ENCODE results near the gene PHEX. TPM values are rescaled to one million over a fixed set of nuclear protein-coding genes. Genes with fewer than 3 reads are reported as not detected.

The PHEX gene
- total RNA-seq, 1 experiment from 2014 or later: 0.04 TPM

DNA sequence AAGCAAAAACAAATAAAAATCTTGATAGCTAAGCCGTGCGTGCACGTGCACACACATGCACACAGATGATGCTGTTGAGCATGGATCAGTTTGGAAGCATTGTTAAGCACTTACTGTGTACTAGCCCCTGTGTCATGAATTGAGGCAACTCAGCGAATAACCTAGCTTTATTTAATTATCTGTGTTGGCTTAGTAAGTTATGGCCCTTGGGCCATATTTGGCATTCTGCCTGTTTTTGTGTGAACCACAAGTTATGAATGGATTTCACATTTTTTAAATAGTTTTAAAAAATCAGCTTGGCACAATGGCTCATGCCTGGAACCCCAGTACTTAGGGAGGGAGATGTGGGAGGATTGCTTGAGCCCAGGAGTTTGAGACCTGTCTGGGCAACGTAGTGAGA, 126.9 kb downstream of the PHEX start (continued):
- TF ChIP-seq, protein P1, sequence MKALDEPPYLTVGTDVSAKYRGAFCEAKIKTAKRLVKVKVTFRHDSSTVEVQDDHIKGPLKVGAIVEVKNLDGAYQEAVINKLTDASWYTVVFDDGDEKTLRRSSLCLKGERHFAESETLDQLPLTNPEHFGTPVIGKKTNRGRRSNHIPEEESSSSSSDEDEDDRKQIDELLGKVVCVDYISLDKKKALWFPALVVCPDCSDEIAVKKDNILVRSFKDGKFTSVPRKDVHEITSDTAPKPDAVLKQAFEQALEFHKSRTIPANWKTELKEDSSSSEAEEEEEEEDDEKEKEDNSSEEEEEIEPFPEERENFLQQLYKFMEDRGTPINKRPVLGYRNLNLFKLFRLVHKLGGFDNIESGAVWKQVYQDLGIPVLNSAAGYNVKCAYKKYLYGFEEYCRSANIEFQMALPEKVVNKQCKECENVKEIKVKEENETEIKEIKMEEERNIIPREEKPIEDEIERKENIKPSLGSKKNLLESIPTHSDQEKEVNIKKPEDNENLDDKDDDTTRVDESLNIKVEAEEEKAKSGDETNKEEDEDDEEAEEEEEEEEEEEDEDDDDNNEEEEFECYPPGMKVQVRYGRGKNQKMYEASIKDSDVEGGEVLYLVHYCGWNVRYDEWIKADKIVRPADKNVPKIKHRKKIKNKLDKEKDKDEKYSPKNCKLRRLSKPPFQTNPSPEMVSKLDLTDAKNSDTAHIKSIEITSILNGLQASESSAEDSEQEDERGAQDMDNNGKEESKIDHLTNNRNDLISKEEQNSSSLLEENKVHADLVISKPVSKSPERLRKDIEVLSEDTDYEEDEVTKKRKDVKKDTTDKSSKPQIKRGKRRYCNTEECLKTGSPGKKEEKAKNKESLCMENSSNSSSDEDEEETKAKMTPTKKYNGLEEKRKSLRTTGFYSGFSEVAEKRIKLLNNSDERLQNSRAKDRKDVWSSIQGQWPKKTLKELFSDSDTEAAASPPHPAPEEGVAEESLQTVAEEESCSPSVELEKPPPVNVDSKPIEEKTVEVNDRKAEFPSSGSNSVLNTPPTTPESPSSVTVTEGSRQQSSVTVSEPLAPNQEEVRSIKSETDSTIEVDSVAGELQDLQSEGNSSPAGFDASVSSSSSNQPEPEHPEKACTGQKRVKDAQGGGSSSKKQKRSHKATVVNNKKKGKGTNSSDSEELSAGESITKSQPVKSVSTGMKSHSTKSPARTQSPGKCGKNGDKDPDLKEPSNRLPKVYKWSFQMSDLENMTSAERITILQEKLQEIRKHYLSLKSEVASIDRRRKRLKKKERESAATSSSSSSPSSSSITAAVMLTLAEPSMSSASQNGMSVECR (CRISPR knock-in tag; IDR thresholded peaks at IDR 0.05; ENCODE audit: borderline replicate concordance): no peak
- TF ChIP-seq, protein P2, sequence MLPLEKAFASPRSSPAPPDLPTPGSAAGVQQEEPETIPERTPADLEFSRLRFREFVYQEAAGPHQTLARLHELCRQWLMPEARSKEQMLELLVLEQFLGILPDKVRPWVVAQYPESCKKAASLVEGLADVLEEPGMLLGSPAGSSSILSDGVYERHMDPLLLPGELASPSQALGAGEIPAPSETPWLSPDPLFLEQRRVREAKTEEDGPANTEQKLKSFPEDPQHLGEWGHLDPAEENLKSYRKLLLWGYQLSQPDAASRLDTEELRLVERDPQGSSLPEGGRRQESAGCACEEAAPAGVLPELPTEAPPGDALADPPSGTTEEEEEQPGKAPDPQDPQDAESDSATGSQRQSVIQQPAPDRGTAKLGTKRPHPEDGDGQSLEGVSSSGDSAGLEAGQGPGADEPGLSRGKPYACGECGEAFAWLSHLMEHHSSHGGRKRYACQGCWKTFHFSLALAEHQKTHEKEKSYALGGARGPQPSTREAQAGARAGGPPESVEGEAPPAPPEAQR (CRISPR knock-in tag; IDR thresholded peaks at IDR 0.05): no peak
- TF ChIP-seq GABPB1 (CRISPR knock-in tag; IDR thresholded peaks at IDR 0.05): no peak
- TF ChIP-seq HMGA2 (CRISPR knock-in tag; IDR thresholded peaks at IDR 0.05): no peak

DNA sequence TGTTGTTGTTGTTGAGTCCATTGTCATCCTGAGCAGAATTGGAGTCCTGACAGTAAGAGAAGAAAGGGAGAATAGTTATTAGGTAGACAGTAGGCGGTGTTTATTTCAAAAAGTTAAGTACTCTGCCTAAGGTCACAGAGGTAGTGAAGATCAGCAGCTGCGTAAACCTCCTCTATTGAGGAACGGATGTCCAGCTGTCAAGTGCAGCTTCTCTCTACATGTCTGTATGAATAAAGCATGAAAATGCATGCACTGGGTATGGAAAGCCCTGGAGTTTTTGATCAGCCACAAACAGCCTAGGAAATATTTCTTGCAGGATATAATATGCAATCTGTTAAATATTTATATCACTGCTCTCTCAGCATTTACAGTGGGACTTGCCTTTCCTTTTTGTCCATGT, 131.2 kb downstream of the PHEX start:
- Mint-ChIP-seq H3K4me3 (no peak overlapping the region), H3K27me3 (ENCODE audit: low read depth) (no peaks in the 10 kb centered on the region), H3K9me3 (no peaks in the 10 kb centered on the region), H3K4me1 (peaks cover 2% of the 10 kb centered on the region; the same call in 1 of the 2 replicates), H3K27ac (no peak overlapping the region), H3K36me3 (no peaks in the 10 kb centered on the region)
- ChIA-PET CTCF (no interaction called here), POLR2A (no interaction called here)
- no peak for DNase-seq (ENCODE audit: low spot score)
- ATAC-seq: no peak
- TF ChIP-seq, protein P3, sequence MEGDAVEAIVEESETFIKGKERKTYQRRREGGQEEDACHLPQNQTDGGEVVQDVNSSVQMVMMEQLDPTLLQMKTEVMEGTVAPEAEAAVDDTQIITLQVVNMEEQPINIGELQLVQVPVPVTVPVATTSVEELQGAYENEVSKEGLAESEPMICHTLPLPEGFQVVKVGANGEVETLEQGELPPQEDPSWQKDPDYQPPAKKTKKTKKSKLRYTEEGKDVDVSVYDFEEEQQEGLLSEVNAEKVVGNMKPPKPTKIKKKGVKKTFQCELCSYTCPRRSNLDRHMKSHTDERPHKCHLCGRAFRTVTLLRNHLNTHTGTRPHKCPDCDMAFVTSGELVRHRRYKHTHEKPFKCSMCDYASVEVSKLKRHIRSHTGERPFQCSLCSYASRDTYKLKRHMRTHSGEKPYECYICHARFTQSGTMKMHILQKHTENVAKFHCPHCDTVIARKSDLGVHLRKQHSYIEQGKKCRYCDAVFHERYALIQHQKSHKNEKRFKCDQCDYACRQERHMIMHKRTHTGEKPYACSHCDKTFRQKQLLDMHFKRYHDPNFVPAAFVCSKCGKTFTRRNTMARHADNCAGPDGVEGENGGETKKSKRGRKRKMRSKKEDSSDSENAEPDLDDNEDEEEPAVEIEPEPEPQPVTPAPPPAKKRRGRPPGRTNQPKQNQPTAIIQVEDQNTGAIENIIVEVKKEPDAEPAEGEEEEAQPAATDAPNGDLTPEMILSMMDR (IDR thresholded peaks at IDR 0.05): no peak
- TF ChIP-seq ZNF671 (CRISPR knock-in tag; IDR thresholded peaks at IDR 0.05) (no peak), KAT7 (CRISPR knock-in tag; IDR thresholded peaks at IDR 0.05; ENCODE audit: borderline replicate concordance) (no peak), RELA (CRISPR knock-in tag; IDR thresholded peaks at IDR 0.05; ENCODE audit: borderline replicate concordance) (no peak), NR1H2 (CRISPR knock-in tag; IDR thresholded peaks at IDR 0.05) (no peak), NR3C1 (CRISPR knock-in tag; conservative IDR thresholded peaks at IDR 0.05; ENCODE audit: low read depth) (no peak), MYBL2 (CRISPR knock-in tag; IDR thresholded peaks at IDR 0.05) (no peak), FOXK1 (CRISPR knock-in tag; IDR thresholded peaks at IDR 0.05) (no peak), NR2C2 (CRISPR knock-in tag; IDR thresholded peaks at IDR 0.05) (no peak), EMX1 (CRISPR knock-in tag; IDR thresholded peaks at IDR 0.05) (no peak), ZNF416 (CRISPR knock-in tag; IDR thresholded peaks at IDR 0.05) (no peak), GRHL2 (CRISPR knock-in tag; IDR thresholded peaks at IDR 0.05; ENCODE audit: insufficient replicate concordance, severe bottlenecking) (no peak)
- TF ChIP-seq, protein P4, sequence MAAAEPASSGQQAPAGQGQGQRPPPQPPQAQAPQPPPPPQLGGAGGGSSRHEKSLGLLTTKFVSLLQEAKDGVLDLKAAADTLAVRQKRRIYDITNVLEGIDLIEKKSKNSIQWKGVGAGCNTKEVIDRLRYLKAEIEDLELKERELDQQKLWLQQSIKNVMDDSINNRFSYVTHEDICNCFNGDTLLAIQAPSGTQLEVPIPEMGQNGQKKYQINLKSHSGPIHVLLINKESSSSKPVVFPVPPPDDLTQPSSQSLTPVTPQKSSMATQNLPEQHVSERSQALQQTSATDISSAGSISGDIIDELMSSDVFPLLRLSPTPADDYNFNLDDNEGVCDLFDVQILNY (CRISPR knock-in tag; IDR thresholded peaks at IDR 0.05): no peak
- TF ChIP-seq, protein P5, sequence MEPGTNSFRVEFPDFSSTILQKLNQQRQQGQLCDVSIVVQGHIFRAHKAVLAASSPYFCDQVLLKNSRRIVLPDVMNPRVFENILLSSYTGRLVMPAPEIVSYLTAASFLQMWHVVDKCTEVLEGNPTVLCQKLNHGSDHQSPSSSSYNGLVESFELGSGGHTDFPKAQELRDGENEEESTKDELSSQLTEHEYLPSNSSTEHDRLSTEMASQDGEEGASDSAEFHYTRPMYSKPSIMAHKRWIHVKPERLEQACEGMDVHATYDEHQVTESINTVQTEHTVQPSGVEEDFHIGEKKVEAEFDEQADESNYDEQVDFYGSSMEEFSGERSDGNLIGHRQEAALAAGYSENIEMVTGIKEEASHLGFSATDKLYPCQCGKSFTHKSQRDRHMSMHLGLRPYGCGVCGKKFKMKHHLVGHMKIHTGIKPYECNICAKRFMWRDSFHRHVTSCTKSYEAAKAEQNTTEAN (CRISPR knock-in tag; IDR thresholded peaks at IDR 0.05): no peak
- TF ChIP-seq, protein P6, sequence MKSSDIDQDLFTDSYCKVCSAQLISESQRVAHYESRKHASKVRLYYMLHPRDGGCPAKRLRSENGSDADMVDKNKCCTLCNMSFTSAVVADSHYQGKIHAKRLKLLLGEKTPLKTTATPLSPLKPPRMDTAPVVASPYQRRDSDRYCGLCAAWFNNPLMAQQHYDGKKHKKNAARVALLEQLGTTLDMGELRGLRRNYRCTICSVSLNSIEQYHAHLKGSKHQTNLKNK (CRISPR knock-in tag; IDR thresholded peaks at IDR 0.05): no peak
- TF ChIP-seq, protein P7, sequence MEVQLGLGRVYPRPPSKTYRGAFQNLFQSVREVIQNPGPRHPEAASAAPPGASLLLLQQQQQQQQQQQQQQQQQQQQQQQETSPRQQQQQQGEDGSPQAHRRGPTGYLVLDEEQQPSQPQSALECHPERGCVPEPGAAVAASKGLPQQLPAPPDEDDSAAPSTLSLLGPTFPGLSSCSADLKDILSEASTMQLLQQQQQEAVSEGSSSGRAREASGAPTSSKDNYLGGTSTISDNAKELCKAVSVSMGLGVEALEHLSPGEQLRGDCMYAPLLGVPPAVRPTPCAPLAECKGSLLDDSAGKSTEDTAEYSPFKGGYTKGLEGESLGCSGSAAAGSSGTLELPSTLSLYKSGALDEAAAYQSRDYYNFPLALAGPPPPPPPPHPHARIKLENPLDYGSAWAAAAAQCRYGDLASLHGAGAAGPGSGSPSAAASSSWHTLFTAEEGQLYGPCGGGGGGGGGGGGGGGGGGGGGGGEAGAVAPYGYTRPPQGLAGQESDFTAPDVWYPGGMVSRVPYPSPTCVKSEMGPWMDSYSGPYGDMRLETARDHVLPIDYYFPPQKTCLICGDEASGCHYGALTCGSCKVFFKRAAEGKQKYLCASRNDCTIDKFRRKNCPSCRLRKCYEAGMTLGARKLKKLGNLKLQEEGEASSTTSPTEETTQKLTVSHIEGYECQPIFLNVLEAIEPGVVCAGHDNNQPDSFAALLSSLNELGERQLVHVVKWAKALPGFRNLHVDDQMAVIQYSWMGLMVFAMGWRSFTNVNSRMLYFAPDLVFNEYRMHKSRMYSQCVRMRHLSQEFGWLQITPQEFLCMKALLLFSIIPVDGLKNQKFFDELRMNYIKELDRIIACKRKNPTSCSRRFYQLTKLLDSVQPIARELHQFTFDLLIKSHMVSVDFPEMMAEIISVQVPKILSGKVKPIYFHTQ (CRISPR knock-in tag; IDR thresholded peaks at IDR 0.05): no peak
- TF ChIP-seq, protein P8, sequence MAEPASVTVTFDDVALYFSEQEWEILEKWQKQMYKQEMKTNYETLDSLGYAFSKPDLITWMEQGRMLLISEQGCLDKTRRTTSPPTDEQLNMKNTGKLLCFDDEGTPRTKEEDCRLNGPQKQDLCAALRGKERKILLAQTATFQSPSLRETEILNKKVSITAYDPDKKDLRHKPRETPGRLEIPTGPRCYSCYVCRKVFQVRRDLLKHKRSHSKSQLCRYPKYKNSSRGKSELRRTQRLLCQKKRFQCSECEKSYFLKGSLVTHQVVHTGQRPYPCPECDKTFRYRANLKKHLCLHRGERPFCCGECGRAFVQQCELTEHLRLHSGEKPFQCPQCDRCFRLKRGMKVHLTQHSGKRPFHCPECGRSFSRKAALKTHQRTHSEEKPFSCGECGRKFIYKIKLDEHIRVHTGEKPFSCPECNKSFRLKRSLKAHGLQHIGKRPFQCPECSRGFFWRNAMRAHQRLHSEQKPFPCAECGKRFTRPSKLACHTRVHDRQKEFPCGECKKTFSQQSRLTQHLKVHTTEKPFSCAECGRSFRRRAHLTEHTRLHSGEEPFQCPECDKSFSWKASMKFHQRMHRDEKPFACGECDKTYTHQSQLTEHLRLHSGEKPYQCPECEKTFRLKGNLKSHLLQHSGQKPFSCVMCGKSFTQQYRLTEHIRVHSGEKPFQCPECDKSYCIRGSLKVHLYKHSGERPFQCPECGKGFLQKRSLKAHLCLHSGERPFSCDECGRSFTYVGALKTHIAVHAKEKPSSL (CRISPR knock-in tag; conservative IDR thresholded peaks at IDR 0.05): no peak
